ENCODE results near the gene NFAT5. TPM values are rescaled to one million over a fixed set of nuclear protein-coding genes. Genes with fewer than 3 reads are reported as not detected.

The NFAT5 gene
- total and polyA plus RNA-seq, 9 of the 15 experiments (the other 6 are each of a cell fraction or from before 2014, with no cell fraction given), result 0.78 to 20.5 (median 12.4) TPM

DNA sequence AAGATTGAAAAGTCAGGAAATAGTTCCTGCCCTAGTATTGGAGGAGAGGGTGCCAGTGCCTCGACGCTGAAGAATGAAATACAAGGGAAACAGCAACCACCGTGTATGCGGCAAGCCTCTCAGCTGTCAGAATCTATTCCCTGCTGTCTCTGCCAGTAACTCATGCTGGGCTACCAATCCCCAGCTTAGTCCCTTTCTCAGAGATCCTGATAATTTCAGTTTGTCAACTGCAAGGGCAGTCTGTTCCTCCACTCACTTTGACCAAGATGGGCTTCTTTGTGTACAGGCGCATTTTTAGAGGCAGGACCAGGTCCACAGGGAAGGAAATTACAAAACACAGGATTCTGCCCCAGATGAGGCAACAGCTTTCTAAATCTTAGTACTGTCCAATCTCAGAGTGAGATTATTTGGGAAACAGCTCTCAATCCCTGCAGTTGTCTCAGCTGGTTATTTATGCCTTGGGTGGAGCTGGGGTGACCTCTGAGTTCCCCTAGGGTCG lies 159.3 kb downstream of the NFAT5 start:
- no TSS peak for BruUV-seq (replicated peaks)
- in situ Hi-C loops (cut with MboI) (no loop called here), intact Hi-C loops (cut with micrococcal nuclease) (no loop called here)
- FAIRE-seq, result no peak
- peaks cover 6% of the 10 kb centered on the region; the same call in 1 of the 3 replicates for H3K36me3 ChIP-seq (ENCODE audit: control insufficient read depth, insufficient read depth, low read length)
- no peaks in the 10 kb centered on the region; a peak in 1 of 5 replicates for H3K27me3 ChIP-seq (ENCODE audit: control insufficient read depth in 2 of 2, insufficient read depth in 2 of 2, low read length in 2 of 2)
- peak overlapping the region; percentile 52 for H3K4me3 ChIP-seq
- CTCF ChIA-PET (ENCODE audit: low intra/inter-chr PET ratio), result no interaction called here
- H3K9me1 ChIP-seq (ENCODE audit: control insufficient read depth, insufficient read depth, low read length), result no peaks in the 10 kb centered on the region
- H4K20me1 ChIP-seq (replicated peaks; ENCODE audit: control insufficient read depth, insufficient read depth, low read length), result no peaks in the 10 kb centered on the region
- peak overlapping the region; percentile 99 for H3K4me2 ChIP-seq (ENCODE audit: insufficient read depth, low read length)
- peaks cover 26 to 44% of the 10 kb centered on the region in 2 experiments; a peak in 4 of 5 replicates for H3K4me1 ChIP-seq (replicated peaks in 1 of 2; ENCODE audit: control insufficient read depth in 2 of 2, insufficient read depth in 2 of 2, low read length in 2 of 2)
- H3K9me3 ChIP-seq (replicated peaks; ENCODE audit: control insufficient read depth, insufficient read depth, low read depth, low read length), result no peaks in the 10 kb centered on the region
- peak overlapping the region; percentile 97 for H3K27ac ChIP-seq (ENCODE audit: extremely low read depth, low read depth, low read length)
- peak overlapping the region; percentile 96 for H2AFZ ChIP-seq (ENCODE audit: low read depth, low read length)
- ATAC-seq, result no peak
- WGBS (ENCODE audit: insufficient coverage, low coverage, missing lambda C conversion rate), result 33% methylated on average over 6 of the region's 6 CpGs
- H3K79me2 ChIP-seq (ENCODE audit: control insufficient read depth, insufficient read depth, low read length), result peaks cover 57% of the 10 kb centered on the region
- DNase-seq (ENCODE audit: extremely low read depth in 1 of 4, low spot score in 3 of 4), result peak in 1 of 4 experiments; percentile 24
- peak overlapping the region; percentile 89 to 92; a peak in 3 of 4 replicates for H3K9ac ChIP-seq (ENCODE audit: insufficient read depth in 1 of 2, low read depth in 2 of 2, low read length in 2 of 2)
- POLR2A ChIA-PET, result interaction anchor here (0.7 to 8.6 kb wide), 14 partner anchors 10 to 385 kb away, joined by 3 to 66 read pairs (median 4); partner anchors contain the start of gene NOB1
- no peak for TF ChIP-seq CBX1 (IDR thresholded peaks at IDR 0.05; ENCODE audit: low read depth)
- TF ChIP-seq DPF2 (IDR thresholded peaks at IDR 0.05), result no peak
- no peak for TF ChIP-seq MYC (IDR thresholded peaks at IDR 0.05; ENCODE audit: low read depth, low read length)
- TF ChIP-seq MYC (CRISPR knock-in tag; IDR thresholded peaks at IDR 0.05; ENCODE audit: borderline replicate concordance, low read depth), result no peak
- TF ChIP-seq ZNF778 (CRISPR knock-in tag; IDR thresholded peaks at IDR 0.05), result no peak
- TF ChIP-seq, protein P1, sequence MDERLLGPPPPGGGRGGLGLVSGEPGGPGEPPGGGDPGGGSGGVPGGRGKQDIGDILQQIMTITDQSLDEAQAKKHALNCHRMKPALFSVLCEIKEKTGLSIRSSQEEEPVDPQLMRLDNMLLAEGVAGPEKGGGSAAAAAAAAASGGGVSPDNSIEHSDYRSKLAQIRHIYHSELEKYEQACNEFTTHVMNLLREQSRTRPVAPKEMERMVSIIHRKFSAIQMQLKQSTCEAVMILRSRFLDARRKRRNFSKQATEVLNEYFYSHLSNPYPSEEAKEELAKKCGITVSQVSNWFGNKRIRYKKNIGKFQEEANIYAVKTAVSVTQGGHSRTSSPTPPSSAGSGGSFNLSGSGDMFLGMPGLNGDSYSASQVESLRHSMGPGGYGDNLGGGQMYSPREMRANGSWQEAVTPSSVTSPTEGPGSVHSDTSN (CRISPR knock-in tag; IDR thresholded peaks at IDR 0.05; ENCODE audit: low read depth), result no peak
- TF ChIP-seq, protein P1 (tag; conservative IDR thresholded peaks at IDR 0.05; ENCODE audit: low read depth), result peak; percentile 76
- TF ChIP-seq CEBPG (CRISPR knock-in tag; IDR thresholded peaks at IDR 0.05), result no peak
- peak in 1 of 2 experiments; percentile 40; a peak in 1 of 4 replicates for TF ChIP-seq CEBPG (tag; conservative IDR thresholded peaks at IDR 0.05 in 1 of 2, IDR thresholded peaks at IDR 0.05 in 1 of 2)
- 0 out of 2 replicates have a peak, but pooled peaks have one; percentile 7 for TF ChIP-seq FOSL1 (tag; conservative IDR thresholded peaks at IDR 0.05)
- TF ChIP-seq CEBPB (tag; IDR thresholded peaks at IDR 0.05), result peak; percentile 21; the same call in 1 of the 2 replicates
- TF ChIP-seq, protein P2, sequence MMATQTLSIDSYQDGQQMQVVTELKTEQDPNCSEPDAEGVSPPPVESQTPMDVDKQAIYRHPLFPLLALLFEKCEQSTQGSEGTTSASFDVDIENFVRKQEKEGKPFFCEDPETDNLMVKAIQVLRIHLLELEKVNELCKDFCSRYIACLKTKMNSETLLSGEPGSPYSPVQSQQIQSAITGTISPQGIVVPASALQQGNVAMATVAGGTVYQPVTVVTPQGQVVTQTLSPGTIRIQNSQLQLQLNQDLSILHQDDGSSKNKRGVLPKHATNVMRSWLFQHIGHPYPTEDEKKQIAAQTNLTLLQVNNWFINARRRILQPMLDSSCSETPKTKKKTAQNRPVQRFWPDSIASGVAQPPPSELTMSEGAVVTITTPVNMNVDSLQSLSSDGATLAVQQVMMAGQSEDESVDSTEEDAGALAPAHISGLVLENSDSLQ (IDR thresholded peaks at IDR 0.05), result peak; percentile 75
- TF ChIP-seq BRD9 (IDR thresholded peaks at IDR 0.05; ENCODE audit: low read depth, partially characterized antibody), result no peak
- TF ChIP-seq MAZ (CRISPR knock-in tag; conservative IDR thresholded peaks at IDR 0.05 in 1 of 2, IDR thresholded peaks at IDR 0.05 in 1 of 2), result 0 out of 4 replicates have a peak, but pooled peaks of 1 of the 2 experiments have one; percentile 25
- no peak for TF ChIP-seq ZNF316 (IDR thresholded peaks at IDR 0.05)
- TF ChIP-seq BRCA1 (IDR thresholded peaks at IDR 0.05), result no peak
- no peak for TF ChIP-seq BRCA1 (CRISPR knock-in tag; IDR thresholded peaks at IDR 0.05)
- TF ChIP-seq, protein P3, sequence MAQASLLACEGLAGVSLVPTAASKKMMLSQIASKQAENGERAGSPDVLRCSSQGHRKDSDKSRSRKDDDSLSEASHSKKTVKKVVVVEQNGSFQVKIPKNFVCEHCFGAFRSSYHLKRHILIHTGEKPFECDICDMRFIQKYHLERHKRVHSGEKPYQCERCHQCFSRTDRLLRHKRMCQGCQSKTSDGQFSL (CRISPR knock-in tag; IDR thresholded peaks at IDR 0.05), result no peak
- TF ChIP-seq, protein P3 (tag; IDR thresholded peaks at IDR 0.05), result no peak
- peak in 1 of 2 experiments; percentile 82; a peak in 2 of 4 replicates for TF ChIP-seq RCOR1 (IDR thresholded peaks at IDR 0.05; ENCODE audit: borderline replicate concordance in 1 of 2, low read depth in 2 of 2, low read length in 2 of 2)

All from K562 (cell line).